Muscle of leg (tissue), 11 donors: ENCODE results near the gene ANGPTL8. TPM values are rescaled to one million over a fixed set of nuclear protein-coding genes. Genes with fewer than 3 reads are reported as not detected.
A peak's percentile ranks its signal among the peaks of the same experiment; 100 is the strongest.

Experiments
- DNase-seq: peaks from one replicate; pipeline ENCODE4 v3.0.0; 2013
- H3K27ac ChIP-seq: one replicate; pipeline ENCODE4 v1.5.1; 2013; ENCODE audit warnings: mild to moderate bottlenecking, low read length, control low read depth
- H3K27me3 ChIP-seq: one replicate; pipeline ENCODE4 v1.6.1; 2013; ENCODE audit warnings: low read length; ENCODE audit not compliant: control insufficient read depth, insufficient read depth
- H3K36me3 ChIP-seq: one replicate; pipeline ENCODE4 v1.6.1; 2013; ENCODE audit warnings: low read length; ENCODE audit not compliant: control insufficient read depth, insufficient read depth
- H3K4me1 ChIP-seq: one replicate; pipeline ENCODE4 v1.6.1; 2013; ENCODE audit warnings: low read length; ENCODE audit not compliant: control insufficient read depth, insufficient read depth
- H3K4me3 ChIP-seq: one replicate; pipeline ENCODE4 v1.5.1; 2013; ENCODE audit warnings: low read length, control low read depth
- H3K9me3 ChIP-seq: replicated peaks from 2 replicates; pipeline ENCODE4 v1.6.1; 2013; ENCODE audit warnings: low read depth, low read length; ENCODE audit not compliant: control insufficient read depth
- WGBS: methylation state at CpG from one replicate; pipeline ENCODE4 v1.1.5; 2013; ENCODE audit warnings: missing lambda C conversion rate; ENCODE audit not compliant: insufficient coverage; 5-methylcytosine and 5-hydroxymethylcytosine counted together
- polyA plus RNA-seq, 8 donors: library from polyadenylated mRNA; unstranded; fragments of 120-200 nt; gene quantifications; one replicate each; pipeline versions ENCODE4 v1.2.1 to v1.2.3, GENCODE V29; 2013; ENCODE audit warnings: inconsistent platforms in 1 of 8, low replicate concordance in 1 of 8; ENCODE audit not compliant: insufficient read length in 8 of 8, insufficient read depth in 1 of 8
- total RNA-seq: library from RNA; stranded (reverse); fragments of 120-200 nt; gene quantifications from one replicate; pipeline ENCODE4 v1.2.4, GENCODE V29; 2013

Gene ANGPTL8
- total and polyA plus RNA-seq, 9 donors, result 0.18 to 0.53 (median 0.44) TPM; not detected in 2

- H3K4me1 ChIP-seq, result peaks cover 12% of the 10 kb centered on the region
- peak; percentile 85 for DNase-seq
- H3K27ac ChIP-seq, result peak overlapping the region; percentile 71
Measured at GRCh38 chr19:11203194-11204075, 36.0 kb upstream of the ANGPTL8 start.

DNA sequence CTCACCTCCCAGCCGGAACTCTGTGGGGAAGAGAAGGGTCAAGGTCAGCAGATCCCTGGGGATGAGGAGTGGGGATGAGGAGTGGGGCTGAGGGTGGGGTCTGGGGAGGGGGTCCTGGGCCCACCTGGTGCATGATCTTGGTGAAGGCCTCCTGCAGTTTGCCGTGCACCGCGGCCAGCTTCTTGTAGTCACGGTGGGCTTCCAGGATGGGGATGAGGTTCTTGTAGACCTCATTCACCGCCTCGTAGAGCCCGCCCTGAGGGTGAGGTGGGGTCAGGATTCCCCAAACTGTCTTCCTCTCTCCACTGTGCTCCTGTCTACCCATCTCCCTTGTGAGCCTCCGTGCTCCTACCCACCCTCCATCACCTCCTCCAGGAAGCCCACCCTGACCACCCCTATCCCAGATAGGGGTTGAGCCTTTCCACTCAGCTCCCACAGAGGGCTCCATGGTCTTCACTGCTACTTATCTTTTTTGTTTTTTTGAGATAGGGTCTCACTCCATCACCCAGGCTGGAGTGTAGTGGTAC is 35.3 kb upstream of the ANGPTL8 start:
- Histone ChIP-seq H3K27me3 (no peaks in the 10 kb centered on the region), H3K4me1 (peaks cover 12% of the 10 kb centered on the region), H3K9me3 (no peaks in the 10 kb centered on the region), H3K36me3 (peaks cover 53% of the 10 kb centered on the region), H3K27ac (no peak overlapping the region), H3K4me3 (no peak overlapping the region)
- no peak for DNase-seq
- WGBS, result 61% methylated on average over 2 of the region's 9 CpGs

More at GRCh38 chr19:11203194-11204075, 36.0 kb upstream of the ANGPTL8 start:
- Histone ChIP-seq H3K4me3 (no peak overlapping the region), H3K27me3 (no peaks in the 10 kb centered on the region), H3K9me3 (no peaks in the 10 kb centered on the region), H3K36me3 (peaks cover 50% of the 10 kb centered on the region)
- WGBS, result 25% methylated on average over 9 of the region's 17 CpGs

GRCh38 chr19:11204943-11205349 is 34.5 kb upstream of the ANGPTL8 start:
- H3K4me3 ChIP-seq, result no peak overlapping the region
- H3K4me1 ChIP-seq, result peaks cover 12% of the 10 kb centered on the region
- H3K27ac ChIP-seq, result no peak overlapping the region
- H3K9me3 ChIP-seq, result no peaks in the 10 kb centered on the region
- peaks cover 53% of the 10 kb centered on the region for H3K36me3 ChIP-seq
- H3K27me3 ChIP-seq, result no peaks in the 10 kb centered on the region
- WGBS, result 82% methylated on average over 2 of the region's 5 CpGs
- no peak for DNase-seq

- no peak overlapping the region for H3K4me3 ChIP-seq
- H3K4me1 ChIP-seq, result peaks cover 12% of the 10 kb centered on the region
- H3K36me3 ChIP-seq, result peaks cover 55% of the 10 kb centered on the region
- H3K27ac ChIP-seq, result no peak overlapping the region
- H3K9me3 ChIP-seq, result no peaks in the 10 kb centered on the region
- DNase-seq, result no peak
- no peaks in the 10 kb centered on the region for H3K27me3 ChIP-seq
- 80% methylated on average over 1 of the region's 9 CpGs for WGBS
Measured at GRCh38 chr19:11205939-11206570, 33.4 kb upstream of the ANGPTL8 start.

GRCh38 chr19:11208561-11209471 is 30.6 kb upstream of the ANGPTL8 start:
- Histone ChIP-seq H3K4me1 (peaks cover 3% of the 10 kb centered on the region), H3K36me3 (peaks cover 62% of the 10 kb centered on the region), H3K9me3 (no peaks in the 10 kb centered on the region), H3K27ac (no peak overlapping the region), H3K4me3 (no peak overlapping the region), H3K27me3 (no peaks in the 10 kb centered on the region)
- no peak for DNase-seq
- 94% methylated on average over 25 of the region's 38 CpGs for WGBS

- DNase-seq, result no peak
- H3K27ac ChIP-seq, result no peak overlapping the region
- H3K4me1 ChIP-seq, result no peaks in the 10 kb centered on the region
- no peaks in the 10 kb centered on the region for H3K9me3 ChIP-seq
- 78% methylated on average over 2 of the region's 2 CpGs for WGBS
- H3K36me3 ChIP-seq, result peaks cover 61% of the 10 kb centered on the region
- H3K27me3 ChIP-seq, result no peaks in the 10 kb centered on the region
- no peak overlapping the region for H3K4me3 ChIP-seq
Measured at GRCh38 chr19:11209839-11210655, 29.4 kb upstream of the ANGPTL8 start.

DNA sequence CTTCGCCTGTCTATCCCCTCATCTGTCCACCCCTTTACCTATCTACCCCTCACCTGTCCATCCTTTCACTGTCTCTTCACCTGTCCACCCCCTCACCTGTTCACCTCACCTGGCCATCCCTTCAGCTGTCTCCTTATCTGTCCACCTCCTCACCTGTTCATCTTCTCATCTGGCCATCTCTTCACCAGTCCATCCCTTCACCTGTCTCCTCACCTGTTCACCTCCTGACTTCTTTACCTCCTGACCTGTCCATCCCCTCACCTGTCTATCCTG is 28.8 kb upstream of the ANGPTL8 start:
- WGBS, result 93% methylated on average over 1 of the region's 1 CpG
- H3K36me3 ChIP-seq, result peaks cover 67% of the 10 kb centered on the region
- no peak overlapping the region for H3K4me3 ChIP-seq
- H3K4me1 ChIP-seq, result no peaks in the 10 kb centered on the region
- H3K27ac ChIP-seq, result no peak overlapping the region
- no peaks in the 10 kb centered on the region for H3K27me3 ChIP-seq
- no peaks in the 10 kb centered on the region for H3K9me3 ChIP-seq
- no peak for DNase-seq

- Histone ChIP-seq H3K27ac (no peak overlapping the region), H3K4me3 (no peak overlapping the region), H3K36me3 (peaks cover 62% of the 10 kb centered on the region), H3K27me3 (no peaks in the 10 kb centered on the region), H3K4me1 (no peaks in the 10 kb centered on the region), H3K9me3 (no peaks in the 10 kb centered on the region)
- WGBS, result 94% methylated on average over 5 of the region's 6 CpGs
- DNase-seq, result no peak
Measured at GRCh38 chr19:11214387-11214786, 25.0 kb upstream of the ANGPTL8 start.

GRCh38 chr19:11221082-11221598 is 18.3 kb upstream of the ANGPTL8 start:
- peaks cover 10% of the 10 kb centered on the region for H3K9me3 ChIP-seq
- H3K4me1 ChIP-seq, result no peaks in the 10 kb centered on the region
- DNase-seq, result no peak
- H3K4me3 ChIP-seq, result no peak overlapping the region
- no peak overlapping the region for H3K27ac ChIP-seq
- no CpG with 5 or more reads among the region's 3 CpGs for WGBS
- no peaks in the 10 kb centered on the region for H3K27me3 ChIP-seq
- peaks cover 53% of the 10 kb centered on the region for H3K36me3 ChIP-seq
